H1 (cell line): ENCODE measurements around the gene TBC1D32. TPM values are rescaled to one million over a fixed set of nuclear protein-coding genes. Genes with fewer than 3 reads are reported as not detected.

ENCODE experiments used
- polyA plus RNA-seq, 7 experiments: library from polyadenylated mRNA; depleted of rRNA in 3 of 7; stranded (reverse) in 5 of 7; unstranded in 2 of 7; fragments of >200 nt in 5 of 7; fragments of 200-250 nt in 2 of 7; gene quantifications; 1 replicate in 5 of 7; 2 replicates in 1 of 7; 4 replicates in 1 of 7; pipeline versions ENCODE4 v1.2.1 to v1.2.3, GENCODE V29; 2011 to 2013; ENCODE audit warnings: missing spikeins in 2 of 7, mixed read lengths in 2 of 7
- total RNA-seq: library from RNA; stranded (reverse); fragmentation: NEBNext Ultra II Directional; extraction: Animal tissue kit (Norgen Biotek cat#: 25700); gene quantifications from 2 replicates; pipeline ENCODE4 v1.2.1, GENCODE V29; 2021
- TF ChIP-seq, protein P1 (sequence below): fragments of 300-600 bp; sonication (generic); IDR thresholded peaks from 2 replicates; pipeline ENCODE4 v1.7.1; 2012; ENCODE audit warnings: low read length, moderate library complexity, mild to moderate bottlenecking, inconsistent platforms; ENCODE audit not compliant: insufficient replicate concordance

TBC1D32 gene
- total and polyA plus RNA-seq, 2 of the 8 experiments (the other 6 are each of a cell fraction or from before 2014, with no cell fraction given): 5.3 to 7.1 TPM

DNA sequence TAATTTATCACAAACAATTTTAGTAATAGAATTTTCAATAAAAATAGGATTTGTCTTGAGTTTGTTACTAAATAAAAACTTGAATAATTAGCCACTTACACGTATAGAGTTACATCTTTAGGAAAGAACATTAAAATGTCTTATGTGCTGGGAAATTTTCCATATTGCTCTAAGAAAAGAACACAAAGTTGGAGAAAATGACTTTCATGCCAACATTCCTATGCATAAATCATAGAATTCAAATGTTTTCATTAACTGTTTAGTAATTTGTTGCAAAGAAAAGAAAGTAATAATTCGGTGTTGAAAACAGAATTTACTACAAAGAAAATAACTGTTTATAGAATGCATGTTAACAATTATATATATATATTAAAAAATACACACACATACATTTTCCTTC lies 4.7 kb upstream of the TBC1D32 start (continued):
- TF ChIP-seq, protein P1, sequence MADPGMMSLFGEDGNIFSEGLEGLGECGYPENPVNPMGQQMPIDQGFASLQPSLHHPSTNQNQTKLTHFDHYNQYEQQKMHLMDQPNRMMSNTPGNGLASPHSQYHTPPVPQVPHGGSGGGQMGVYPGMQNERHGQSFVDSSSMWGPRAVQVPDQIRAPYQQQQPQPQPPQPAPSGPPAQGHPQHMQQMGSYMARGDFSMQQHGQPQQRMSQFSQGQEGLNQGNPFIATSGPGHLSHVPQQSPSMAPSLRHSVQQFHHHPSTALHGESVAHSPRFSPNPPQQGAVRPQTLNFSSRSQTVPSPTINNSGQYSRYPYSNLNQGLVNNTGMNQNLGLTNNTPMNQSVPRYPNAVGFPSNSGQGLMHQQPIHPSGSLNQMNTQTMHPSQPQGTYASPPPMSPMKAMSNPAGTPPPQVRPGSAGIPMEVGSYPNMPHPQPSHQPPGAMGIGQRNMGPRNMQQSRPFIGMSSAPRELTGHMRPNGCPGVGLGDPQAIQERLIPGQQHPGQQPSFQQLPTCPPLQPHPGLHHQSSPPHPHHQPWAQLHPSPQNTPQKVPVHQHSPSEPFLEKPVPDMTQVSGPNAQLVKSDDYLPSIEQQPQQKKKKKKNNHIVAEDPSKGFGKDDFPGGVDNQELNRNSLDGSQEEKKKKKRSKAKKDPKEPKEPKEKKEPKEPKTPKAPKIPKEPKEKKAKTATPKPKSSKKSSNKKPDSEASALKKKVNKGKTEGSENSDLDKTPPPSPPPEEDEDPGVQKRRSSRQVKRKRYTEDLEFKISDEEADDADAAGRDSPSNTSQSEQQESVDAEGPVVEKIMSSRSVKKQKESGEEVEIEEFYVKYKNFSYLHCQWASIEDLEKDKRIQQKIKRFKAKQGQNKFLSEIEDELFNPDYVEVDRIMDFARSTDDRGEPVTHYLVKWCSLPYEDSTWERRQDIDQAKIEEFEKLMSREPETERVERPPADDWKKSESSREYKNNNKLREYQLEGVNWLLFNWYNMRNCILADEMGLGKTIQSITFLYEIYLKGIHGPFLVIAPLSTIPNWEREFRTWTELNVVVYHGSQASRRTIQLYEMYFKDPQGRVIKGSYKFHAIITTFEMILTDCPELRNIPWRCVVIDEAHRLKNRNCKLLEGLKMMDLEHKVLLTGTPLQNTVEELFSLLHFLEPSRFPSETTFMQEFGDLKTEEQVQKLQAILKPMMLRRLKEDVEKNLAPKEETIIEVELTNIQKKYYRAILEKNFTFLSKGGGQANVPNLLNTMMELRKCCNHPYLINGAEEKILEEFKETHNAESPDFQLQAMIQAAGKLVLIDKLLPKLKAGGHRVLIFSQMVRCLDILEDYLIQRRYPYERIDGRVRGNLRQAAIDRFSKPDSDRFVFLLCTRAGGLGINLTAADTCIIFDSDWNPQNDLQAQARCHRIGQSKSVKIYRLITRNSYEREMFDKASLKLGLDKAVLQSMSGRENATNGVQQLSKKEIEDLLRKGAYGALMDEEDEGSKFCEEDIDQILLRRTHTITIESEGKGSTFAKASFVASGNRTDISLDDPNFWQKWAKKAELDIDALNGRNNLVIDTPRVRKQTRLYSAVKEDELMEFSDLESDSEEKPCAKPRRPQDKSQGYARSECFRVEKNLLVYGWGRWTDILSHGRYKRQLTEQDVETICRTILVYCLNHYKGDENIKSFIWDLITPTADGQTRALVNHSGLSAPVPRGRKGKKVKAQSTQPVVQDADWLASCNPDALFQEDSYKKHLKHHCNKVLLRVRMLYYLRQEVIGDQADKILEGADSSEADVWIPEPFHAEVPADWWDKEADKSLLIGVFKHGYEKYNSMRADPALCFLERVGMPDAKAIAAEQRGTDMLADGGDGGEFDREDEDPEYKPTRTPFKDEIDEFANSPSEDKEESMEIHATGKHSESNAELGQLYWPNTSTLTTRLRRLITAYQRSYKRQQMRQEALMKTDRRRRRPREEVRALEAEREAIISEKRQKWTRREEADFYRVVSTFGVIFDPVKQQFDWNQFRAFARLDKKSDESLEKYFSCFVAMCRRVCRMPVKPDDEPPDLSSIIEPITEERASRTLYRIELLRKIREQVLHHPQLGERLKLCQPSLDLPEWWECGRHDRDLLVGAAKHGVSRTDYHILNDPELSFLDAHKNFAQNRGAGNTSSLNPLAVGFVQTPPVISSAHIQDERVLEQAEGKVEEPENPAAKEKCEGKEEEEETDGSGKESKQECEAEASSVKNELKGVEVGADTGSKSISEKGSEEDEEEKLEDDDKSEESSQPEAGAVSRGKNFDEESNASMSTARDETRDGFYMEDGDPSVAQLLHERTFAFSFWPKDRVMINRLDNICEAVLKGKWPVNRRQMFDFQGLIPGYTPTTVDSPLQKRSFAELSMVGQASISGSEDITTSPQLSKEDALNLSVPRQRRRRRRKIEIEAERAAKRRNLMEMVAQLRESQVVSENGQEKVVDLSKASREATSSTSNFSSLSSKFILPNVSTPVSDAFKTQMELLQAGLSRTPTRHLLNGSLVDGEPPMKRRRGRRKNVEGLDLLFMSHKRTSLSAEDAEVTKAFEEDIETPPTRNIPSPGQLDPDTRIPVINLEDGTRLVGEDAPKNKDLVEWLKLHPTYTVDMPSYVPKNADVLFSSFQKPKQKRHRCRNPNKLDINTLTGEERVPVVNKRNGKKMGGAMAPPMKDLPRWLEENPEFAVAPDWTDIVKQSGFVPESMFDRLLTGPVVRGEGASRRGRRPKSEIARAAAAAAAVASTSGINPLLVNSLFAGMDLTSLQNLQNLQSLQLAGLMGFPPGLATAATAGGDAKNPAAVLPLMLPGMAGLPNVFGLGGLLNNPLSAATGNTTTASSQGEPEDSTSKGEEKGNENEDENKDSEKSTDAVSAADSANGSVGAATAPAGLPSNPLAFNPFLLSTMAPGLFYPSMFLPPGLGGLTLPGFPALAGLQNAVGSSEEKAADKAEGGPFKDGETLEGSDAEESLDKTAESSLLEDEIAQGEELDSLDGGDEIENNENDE: no peak
- TF ChIP-seq, all 59 proteins: peak for 0
